A549 (cell line): ENCODE results near the gene GPLD1.

Experiments used
- BHLHE40 ChIP-seq: IDR thresholded peaks from 2 replicates; pipeline ENCODE4 v1.6.1; 2012; ENCODE audit warnings: low read depth, low read length, inconsistent platforms
- CHD4 ChIP-seq: fragments of 200-600 bp; sonication (generic); IDR thresholded peaks from 2 replicates; pipeline ENCODE4 v1.6.1; 2016; ENCODE audit warnings: antibody characterized with exemption, mild to moderate bottlenecking, borderline replicate concordance
- EP300 ChIP-seq, 2 experiments: fragments of >200 bp; sonication (Bioruptor Twin); formaldehyde crosslinking; IDR thresholded peaks; 2 replicates in 1 of 2; 3 replicates in 1 of 2; pipeline ENCODE4 v1.6.1; 2016 to 2017
- HEYL ChIP-seq: fragments of 250-450 bp; sonication (Bioruptor Pico); IDR thresholded peaks from 2 replicates; pipeline ENCODE4 v1.8.0; 2021; ENCODE audit warnings: mild to moderate bottlenecking, moderate library complexity
- MAFK ChIP-seq: fragments of 450-650 bp; IDR thresholded peaks from 2 replicates; pipeline ENCODE4 v1.6.1; 2014; ENCODE audit not compliant: partially characterized antibody
- NR3C1 ChIP-seq: fragments of >200 bp; sonication (Bioruptor Twin); formaldehyde crosslinking; IDR thresholded peaks from 3 replicates; pipeline ENCODE4 v1.6.1; 2017
- POLR2A ChIP-seq: IDR thresholded peaks from 2 replicates; pipeline ENCODE4 v1.6.1; 2012; ENCODE audit warnings: mild to moderate bottlenecking, low read length
- POLR2AphosphoS2 ChIP-seq: conservative IDR thresholded peaks from 2 replicates; pipeline ENCODE4 v1.6.1; 2012; ENCODE audit warnings: low read length, improper control_type of control experiment, inconsistent platforms
- RAD21 ChIP-seq, 2 experiments: fragments of >200 bp in 1 of 2; sonication (Bioruptor Twin) in 1 of 2; formaldehyde crosslinking in 1 of 2; IDR thresholded peaks in 1 of 2; conservative IDR thresholded peaks in 1 of 2; 2 replicates in 1 of 2; 3 replicates in 1 of 2; pipeline ENCODE4 v1.6.1; 2012 to 2018; ENCODE audit warnings: inconsistent platforms in 1 of 2
- TP53 ChIP-seq: fragments of 250-450 bp; sonication (Bioruptor Pico); IDR thresholded peaks from 2 replicates; pipeline ENCODE4 v1.5.0; 2021; ENCODE audit warnings: mild to moderate bottlenecking, moderate library complexity
- ZSCAN20 ChIP-seq: fragments of 250-450 bp; sonication (Bioruptor Pico); IDR thresholded peaks from 2 replicates; pipeline ENCODE4 v1.8.0; 2022; ENCODE audit warnings: mild to moderate bottlenecking, moderate library complexity
- TF ChIP-seq, protein P1 (sequence below): fragments of >200 bp; sonication (Bioruptor Twin); formaldehyde crosslinking; IDR thresholded peaks from 3 replicates; pipeline ENCODE4 v1.5.1; 2016
- TF ChIP-seq, protein P2 (sequence below): fragments of 200-600 bp; sonication (generic); IDR thresholded peaks from 2 replicates; pipeline ENCODE4 v1.6.1; 2016; ENCODE audit warnings: antibody characterized with exemption, mild to moderate bottlenecking, moderate library complexity

DNA sequence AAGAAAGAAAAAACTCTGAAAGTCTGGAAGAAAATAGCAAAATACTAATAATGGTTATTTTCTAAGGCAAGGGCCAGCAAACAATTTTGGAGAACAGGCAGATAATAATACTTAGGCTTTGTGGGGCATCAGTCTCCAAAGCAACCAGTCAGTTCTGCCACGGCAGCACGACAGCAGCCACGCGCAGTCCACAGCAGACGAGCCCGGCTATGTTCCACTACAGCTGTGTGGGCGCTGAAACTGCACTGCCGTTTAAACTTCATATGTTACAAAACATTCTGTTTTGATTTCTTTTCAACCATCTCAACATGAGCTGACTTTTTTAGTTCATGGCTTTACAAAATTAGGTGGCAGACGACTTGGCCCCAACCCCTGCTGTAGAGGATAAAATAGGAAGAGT is 56.8 kb downstream of the GPLD1 start:
- TF ChIP-seq POLR2AphosphoS2 (no peak), POLR2A (no peak), CHD4 (no peak), RAD21 (conservative IDR thresholded peaks at IDR 0.05 in 1 of 2, IDR thresholded peaks at IDR 0.05 in 1 of 2) (no peak), MAFK (no peak), HEYL (no peak), EP300 (IDR thresholded peaks at IDR 0.05) (no peak), ZSCAN20 (CRISPR knock-in tag) (no peak), BHLHE40 (no peak), TP53 (CRISPR knock-in tag) (no peak), NR3C1 (no peak)
- TF ChIP-seq, protein P1, sequence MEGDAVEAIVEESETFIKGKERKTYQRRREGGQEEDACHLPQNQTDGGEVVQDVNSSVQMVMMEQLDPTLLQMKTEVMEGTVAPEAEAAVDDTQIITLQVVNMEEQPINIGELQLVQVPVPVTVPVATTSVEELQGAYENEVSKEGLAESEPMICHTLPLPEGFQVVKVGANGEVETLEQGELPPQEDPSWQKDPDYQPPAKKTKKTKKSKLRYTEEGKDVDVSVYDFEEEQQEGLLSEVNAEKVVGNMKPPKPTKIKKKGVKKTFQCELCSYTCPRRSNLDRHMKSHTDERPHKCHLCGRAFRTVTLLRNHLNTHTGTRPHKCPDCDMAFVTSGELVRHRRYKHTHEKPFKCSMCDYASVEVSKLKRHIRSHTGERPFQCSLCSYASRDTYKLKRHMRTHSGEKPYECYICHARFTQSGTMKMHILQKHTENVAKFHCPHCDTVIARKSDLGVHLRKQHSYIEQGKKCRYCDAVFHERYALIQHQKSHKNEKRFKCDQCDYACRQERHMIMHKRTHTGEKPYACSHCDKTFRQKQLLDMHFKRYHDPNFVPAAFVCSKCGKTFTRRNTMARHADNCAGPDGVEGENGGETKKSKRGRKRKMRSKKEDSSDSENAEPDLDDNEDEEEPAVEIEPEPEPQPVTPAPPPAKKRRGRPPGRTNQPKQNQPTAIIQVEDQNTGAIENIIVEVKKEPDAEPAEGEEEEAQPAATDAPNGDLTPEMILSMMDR = no peak
- TF ChIP-seq, protein P2, sequence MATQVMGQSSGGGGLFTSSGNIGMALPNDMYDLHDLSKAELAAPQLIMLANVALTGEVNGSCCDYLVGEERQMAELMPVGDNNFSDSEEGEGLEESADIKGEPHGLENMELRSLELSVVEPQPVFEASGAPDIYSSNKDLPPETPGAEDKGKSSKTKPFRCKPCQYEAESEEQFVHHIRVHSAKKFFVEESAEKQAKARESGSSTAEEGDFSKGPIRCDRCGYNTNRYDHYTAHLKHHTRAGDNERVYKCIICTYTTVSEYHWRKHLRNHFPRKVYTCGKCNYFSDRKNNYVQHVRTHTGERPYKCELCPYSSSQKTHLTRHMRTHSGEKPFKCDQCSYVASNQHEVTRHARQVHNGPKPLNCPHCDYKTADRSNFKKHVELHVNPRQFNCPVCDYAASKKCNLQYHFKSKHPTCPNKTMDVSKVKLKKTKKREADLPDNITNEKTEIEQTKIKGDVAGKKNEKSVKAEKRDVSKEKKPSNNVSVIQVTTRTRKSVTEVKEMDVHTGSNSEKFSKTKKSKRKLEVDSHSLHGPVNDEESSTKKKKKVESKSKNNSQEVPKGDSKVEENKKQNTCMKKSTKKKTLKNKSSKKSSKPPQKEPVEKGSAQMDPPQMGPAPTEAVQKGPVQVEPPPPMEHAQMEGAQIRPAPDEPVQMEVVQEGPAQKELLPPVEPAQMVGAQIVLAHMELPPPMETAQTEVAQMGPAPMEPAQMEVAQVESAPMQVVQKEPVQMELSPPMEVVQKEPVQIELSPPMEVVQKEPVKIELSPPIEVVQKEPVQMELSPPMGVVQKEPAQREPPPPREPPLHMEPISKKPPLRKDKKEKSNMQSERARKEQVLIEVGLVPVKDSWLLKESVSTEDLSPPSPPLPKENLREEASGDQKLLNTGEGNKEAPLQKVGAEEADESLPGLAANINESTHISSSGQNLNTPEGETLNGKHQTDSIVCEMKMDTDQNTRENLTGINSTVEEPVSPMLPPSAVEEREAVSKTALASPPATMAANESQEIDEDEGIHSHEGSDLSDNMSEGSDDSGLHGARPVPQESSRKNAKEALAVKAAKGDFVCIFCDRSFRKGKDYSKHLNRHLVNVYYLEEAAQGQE = no peak
